OCI-LY1 (cell line): ENCODE data around the gene LRP1.

Experiments
- CTCF ChIP-seq: fragments of 200-600 bp; sonication (generic), shearing (Covaris generic); IDR thresholded peaks from 2 replicates; pipeline ENCODE4 v1.5.1; 2017; ENCODE audit warnings: mild to moderate bottlenecking, antibody characterized with exemption, low read length, moderate library complexity, mixed read lengths
- EZH2 ChIP-seq: fragments of 200-600 bp; sonication (generic), shearing (Covaris generic); IDR thresholded peaks from 2 replicates; pipeline ENCODE4 v1.8.0; 2017; ENCODE audit warnings: borderline replicate concordance, mixed run types, mild to moderate bottlenecking, antibody characterized with exemption, low read length, moderate library complexity, mixed read lengths

- TF ChIP-seq CTCF, result no peak
- TF ChIP-seq EZH2, result no peak
These were observed 2.2 kb upstream of the LRP1 start for GRCh38 chr12:57126061-57126460.
